WERI-Rb-1 (cell line): ENCODE results near the gene GRIN1.
"Not testable (repeated sequence)": the region's sequence is repeated elsewhere in the genome, so short reads cannot be mapped to it uniquely, and the experiment has no call there.

Source experiments
- DNase-seq: peaks from one replicate; pipeline ENCODE4 v3.0.0-alpha.2; 2020
- H3K27ac ChIP-seq: fragments of 250-450 bp; sonication (Bioruptor Pico); 2 replicates; pipeline ENCODE4 v1.5.1; 2020; ENCODE audit warnings: mild to moderate bottlenecking, moderate library complexity
- H3K27me3 ChIP-seq: fragments of 250-450 bp; sonication (Bioruptor Pico); 2 replicates; pipeline ENCODE4 v1.5.1; 2021; ENCODE audit warnings: mild to moderate bottlenecking, low read depth, moderate library complexity; ENCODE audit not compliant: insufficient read depth, severe bottlenecking
- H3K36me3 ChIP-seq: fragments of 250-450 bp; sonication (Bioruptor Pico); 2 replicates; pipeline ENCODE4 v1.5.1; 2020; ENCODE audit warnings: mild to moderate bottlenecking, moderate library complexity
- H3K4me3 ChIP-seq: 2 replicates; pipeline ENCODE4 v1.5.1; 2011; ENCODE audit warnings: low read depth, mild to moderate bottlenecking, control low read depth, low read length
- H3K9me3 ChIP-seq: fragments of 250-450 bp; sonication (Bioruptor Pico); 2 replicates; pipeline ENCODE4 v1.5.1; 2021; ENCODE audit warnings: mild to moderate bottlenecking, moderate library complexity; ENCODE audit not compliant: severe bottlenecking
- CTCF ChIP-seq: IDR thresholded peaks from 2 replicates; pipeline ENCODE4 v1.5.1; 2011; ENCODE audit warnings: low read depth, mild to moderate bottlenecking, control low read depth, inconsistent platforms, low read length

GRIN1 gene

GRCh38 chr9:137114613-137115393, 24.2 kb upstream of the GRIN1 start, which contains the start of gene DPP7:
TSS of gene DPP7 (minus strand) at chr9:137114733. CDS start at chr9:137114713, 20 bp downstream.
- DNase-seq, result no peak
- Histone ChIP-seq H3K27me3 (no peaks in the 10 kb centered on the region), H3K27ac (peak within 1 kb of the TSS; percentile 53; the same call in 1 of the 2 replicates), H3K36me3 (peaks cover 3% of the 10 kb centered on the region; the same call in 1 of the 2 replicates), H3K9me3 (no peaks in the 10 kb centered on the region), H3K4me3 (peak within 1 kb of the TSS; percentile 39)
- TF ChIP-seq CTCF, result no peak

- no peak overlapping the region for H3K4me3 ChIP-seq
- peaks cover 3% of the 10 kb centered on the region; the same call in 1 of the 2 replicates for H3K36me3 ChIP-seq
- H3K9me3 ChIP-seq, result no peaks in the 10 kb centered on the region
- H3K27ac ChIP-seq, result peak overlapping the region; percentile 22; the same call in 1 of the 2 replicates
- no peaks in the 10 kb centered on the region for H3K27me3 ChIP-seq
- TF ChIP-seq CTCF, result peak; percentile 17; the same call in 1 of the 2 replicates
- no peak for DNase-seq
Measured at GRCh38 chr9:137115394-137116026, 23.4 kb upstream of the GRIN1 start.

- no peak for TF ChIP-seq CTCF
- no peak for DNase-seq
- no peak overlapping the region for H3K4me3 ChIP-seq
- H3K9me3 ChIP-seq, result no peaks in the 10 kb centered on the region
- H3K27me3 ChIP-seq, result no peaks in the 10 kb centered on the region
- H3K27ac ChIP-seq, result peak overlapping the region; percentile 22
- H3K36me3 ChIP-seq, result peaks cover 3% of the 10 kb centered on the region; the same call in 1 of the 2 replicates
Measured at GRCh38 chr9:137116027-137116507, 22.9 kb upstream of the GRIN1 start.

- Histone ChIP-seq H3K27ac (peak overlapping the region; percentile 22), H3K9me3 (no peaks in the 10 kb centered on the region), H3K36me3 (peaks cover 3% of the 10 kb centered on the region; the same call in 1 of the 2 replicates), H3K4me3 (no peak overlapping the region), H3K27me3 (no peaks in the 10 kb centered on the region)
- DNase-seq, result no peak
- TF ChIP-seq CTCF, result no peak
Measured at GRCh38 chr9:137116728-137117127, 22.2 kb upstream of the GRIN1 start.

- TF ChIP-seq CTCF, result no peak
- Histone ChIP-seq H3K4me3 (no peak overlapping the region), H3K36me3 (peaks cover 3% of the 10 kb centered on the region; the same call in 1 of the 2 replicates), H3K27ac (no peak overlapping the region), H3K9me3 (no peaks in the 10 kb centered on the region), H3K27me3 (no peaks in the 10 kb centered on the region)
- DNase-seq, result no peak
Measured at GRCh38 chr9:137117269-137117731, 21.7 kb upstream of the GRIN1 start.

- not testable (repeated sequence) for H3K27ac ChIP-seq, H3K4me3 ChIP-seq, DNase-seq, H3K9me3 ChIP-seq, H3K36me3 ChIP-seq, H3K27me3 ChIP-seq
Measured at GRCh38 chr9:137118092-137118603, 20.8 kb upstream of the GRIN1 start.

- not testable (repeated sequence) for H3K27me3 ChIP-seq, H3K9me3 ChIP-seq, H3K36me3 ChIP-seq
- Histone ChIP-seq H3K27ac (peak overlapping the region; percentile 30), H3K4me3 (peak overlapping the region; percentile 33)
- peak; percentile 39 for DNase-seq
Measured at GRCh38 chr9:137121927-137122795, 16.8 kb upstream of the GRIN1 start.

GRCh38 chr9:137122796-137123467, 16.0 kb upstream of the GRIN1 start:
- not testable (repeated sequence) for H3K36me3 ChIP-seq, H3K27me3 ChIP-seq, H3K9me3 ChIP-seq, H3K4me3 ChIP-seq, DNase-seq
- H3K27ac ChIP-seq, result peak overlapping the region; percentile 36; the same call in 1 of the 2 replicates
